ENCODE data around the gene ST3GAL5. TPM values are rescaled to one million over a fixed set of nuclear protein-coding genes. Genes with fewer than 3 reads are reported as not detected.
A peak's percentile ranks its signal among the peaks of the same experiment; 100 is the strongest.
"Not testable (repeated sequence)": the region's sequence is repeated elsewhere in the genome, so short reads cannot be mapped to it uniquely, and the experiment has no call there.

ST3GAL5 gene
- total RNA-seq, 1 donor, result 17.4 TPM

DNA sequence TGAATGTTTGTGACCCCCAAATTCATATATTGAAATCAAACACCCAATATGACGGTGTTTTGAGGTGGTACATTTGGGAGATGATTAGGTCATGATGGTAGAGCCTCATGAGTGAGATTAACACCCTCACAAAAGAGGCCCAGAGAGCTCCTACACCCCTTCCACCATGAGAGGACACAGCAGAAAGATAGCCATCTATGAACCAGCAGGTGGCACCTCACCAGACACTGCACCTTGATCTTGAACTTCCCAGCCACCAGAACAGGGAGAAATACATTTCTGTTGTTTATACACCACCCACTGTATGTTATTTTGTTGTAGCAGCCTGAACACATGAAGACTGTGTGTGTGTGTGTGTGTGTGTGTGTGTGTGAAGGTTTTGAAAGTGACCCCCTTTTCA, 58.1 kb downstream of the ST3GAL5 start:
- Histone ChIP-seq H3K27me3 (ENCODE audit: insufficient read depth, low read length) (no peaks in the 10 kb centered on the region), H3K79me2 (ENCODE audit: insufficient read depth, low read length) (no peaks in the 10 kb centered on the region), H3K9me3 (ENCODE audit: low read depth, low read length) (no peaks in the 10 kb centered on the region), H2AFZ (ENCODE audit: low read length) (no peak overlapping the region), H3K36me3 (ENCODE audit: insufficient read depth, low read length) (no peaks in the 10 kb centered on the region), H3K27ac (ENCODE audit: low read depth, low read length) (no peak overlapping the region), H4K20me1 (ENCODE audit: insufficient read depth, low read length) (no peaks in the 10 kb centered on the region), H3K4me2 (ENCODE audit: insufficient read depth, low read length) (no peak overlapping the region), H3K4me3 (ENCODE audit: insufficient read depth, low read length) (no peak overlapping the region), H3K4me1 (ENCODE audit: insufficient read depth, low read length) (peaks cover 5% of the 10 kb centered on the region)
- no peak for DNase-seq (ENCODE audit: insufficient read length, low spot score, missing footprints)
- peak; percentile 16 for TF ChIP-seq CTCF (IDR thresholded peaks at IDR 0.05; ENCODE audit: extremely low read depth, low read depth, low read length)

DNA sequence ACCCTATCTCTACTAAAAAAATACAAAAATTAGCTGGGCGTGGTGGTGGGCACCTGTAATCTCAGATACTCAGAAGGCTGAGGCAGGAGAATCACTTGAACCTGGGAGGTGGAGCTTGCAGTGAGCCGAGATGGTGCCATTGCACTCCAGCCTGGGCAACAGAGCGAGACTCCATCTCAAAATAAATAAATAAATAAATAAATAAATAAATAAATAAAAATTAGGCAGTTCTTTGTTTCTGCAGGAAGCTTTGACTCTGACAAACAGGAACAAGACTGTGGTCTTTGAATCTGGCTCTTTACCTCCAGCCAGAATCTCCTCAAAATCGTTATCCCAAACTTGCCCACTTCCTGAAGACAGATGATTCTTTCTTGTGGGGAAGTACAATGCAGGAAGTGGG, 59.4 kb downstream of the ST3GAL5 start:
- not testable (repeated sequence) for H3K36me3 ChIP-seq (ENCODE audit: insufficient read depth, low read length); H3K4me2 ChIP-seq (ENCODE audit: insufficient read depth, low read length); H2AFZ ChIP-seq (ENCODE audit: low read length); H3K4me3 ChIP-seq (ENCODE audit: insufficient read depth, low read length); H3K27ac ChIP-seq (ENCODE audit: low read depth, low read length); H3K9me3 ChIP-seq (ENCODE audit: low read depth, low read length); H3K4me1 ChIP-seq (ENCODE audit: insufficient read depth, low read length); H3K27me3 ChIP-seq (ENCODE audit: insufficient read depth, low read length); H3K79me2 ChIP-seq (ENCODE audit: insufficient read depth, low read length); H4K20me1 ChIP-seq (ENCODE audit: insufficient read depth, low read length); DNase-seq (ENCODE audit: insufficient read length, low spot score, missing footprints)

GRCh38 chr2:85828725-85829124, 60.1 kb downstream of the ST3GAL5 start:
- Histone ChIP-seq H3K4me3 (ENCODE audit: insufficient read depth, low read length) (no peak overlapping the region), H4K20me1 (ENCODE audit: insufficient read depth, low read length) (no peaks in the 10 kb centered on the region), H3K4me2 (ENCODE audit: insufficient read depth, low read length) (no peak overlapping the region), H2AFZ (ENCODE audit: low read length) (no peak overlapping the region), H3K79me2 (ENCODE audit: insufficient read depth, low read length) (no peaks in the 10 kb centered on the region), H3K4me1 (ENCODE audit: insufficient read depth, low read length) (peaks cover 5% of the 10 kb centered on the region), H3K36me3 (ENCODE audit: insufficient read depth, low read length) (no peaks in the 10 kb centered on the region), H3K9me3 (ENCODE audit: low read depth, low read length) (no peaks in the 10 kb centered on the region), H3K27ac (ENCODE audit: low read depth, low read length) (no peak overlapping the region), H3K27me3 (ENCODE audit: insufficient read depth, low read length) (no peaks in the 10 kb centered on the region)
- DNase-seq (ENCODE audit: insufficient read length, low spot score, missing footprints), result no peak
- no peak for TF ChIP-seq CTCF (IDR thresholded peaks at IDR 0.05; ENCODE audit: extremely low read depth, low read depth, low read length)

DNA sequence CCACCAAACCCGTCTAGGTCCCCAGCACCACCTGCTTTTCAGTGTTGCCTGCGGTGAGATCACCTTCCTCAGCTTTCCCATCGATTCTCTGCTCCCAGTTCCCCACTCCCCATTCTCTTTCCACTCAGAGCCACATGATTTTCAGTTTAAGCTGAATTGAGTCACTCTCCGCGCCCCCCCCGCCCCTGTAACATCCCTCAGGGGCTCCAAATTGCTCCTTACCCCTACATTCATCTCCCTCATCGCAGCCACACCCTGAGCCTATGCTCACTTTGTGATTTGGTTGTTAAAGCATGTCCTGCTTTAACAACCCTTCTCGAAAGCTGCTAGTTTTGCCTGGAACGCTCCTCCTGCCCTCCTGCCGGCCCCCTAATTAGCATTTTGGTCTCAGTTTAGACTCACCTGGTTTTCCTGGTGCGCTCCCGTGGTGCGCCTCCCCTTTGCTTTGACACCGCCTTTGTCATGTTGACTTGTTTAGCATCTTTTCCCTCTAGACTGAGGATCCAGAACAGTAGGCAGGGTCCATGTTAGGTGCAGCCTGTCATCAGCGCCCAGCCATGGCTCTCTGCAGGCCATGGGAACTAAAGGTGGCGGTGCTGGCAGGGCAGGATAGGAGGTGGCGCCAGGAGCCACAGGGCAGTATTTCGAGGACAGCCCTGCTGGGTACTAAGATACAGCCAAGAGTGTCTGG, 60.8 kb downstream of the ST3GAL5 start:
- Histone ChIP-seq H3K27me3 (ENCODE audit: insufficient read depth, low read length) (no peaks in the 10 kb centered on the region), H3K4me1 (ENCODE audit: insufficient read depth, low read length) (peaks cover 5% of the 10 kb centered on the region), H3K27ac (ENCODE audit: low read depth, low read length) (no peak overlapping the region), H4K20me1 (ENCODE audit: insufficient read depth, low read length) (no peaks in the 10 kb centered on the region), H3K36me3 (ENCODE audit: insufficient read depth, low read length) (no peaks in the 10 kb centered on the region), H3K4me3 (ENCODE audit: insufficient read depth, low read length) (peak overlapping the region; percentile 55), H3K4me2 (ENCODE audit: insufficient read depth, low read length) (peak overlapping the region; percentile 82), H3K9me3 (ENCODE audit: low read depth, low read length) (no peaks in the 10 kb centered on the region), H3K79me2 (ENCODE audit: insufficient read depth, low read length) (no peaks in the 10 kb centered on the region), H2AFZ (ENCODE audit: low read length) (peak overlapping the region; percentile 58)
- no peak for TF ChIP-seq CTCF (IDR thresholded peaks at IDR 0.05; ENCODE audit: extremely low read depth, low read depth, low read length)
- DNase-seq (ENCODE audit: insufficient read length, low spot score, missing footprints), result no peak
